NCI-H2171 treated with DMSO at 0.1 percent for 48 hours (cell line): ENCODE data around the gene PUS1.
"Not testable (repeated sequence)": the region's sequence is repeated elsewhere in the genome, so short reads cannot be mapped to it uniquely, and the experiment has no call there.

Experiments used
- DNase-seq: peaks from one replicate; lab custom pipeline; 2025; lab: John Stamatoyannopoulos, UW

Gene PUS1

GRCh38 chr12:131939007-131939406 is 9.9 kb downstream of the PUS1 start:
- no peak for DNase-seq

- no peak for DNase-seq
Observed at GRCh38 chr12:131940141-131940547, 11.1 kb downstream of the PUS1 start.

- no peak for DNase-seq
Observed at GRCh38 chr12:131941116-131941986, 12.3 kb downstream of the PUS1 start.

GRCh38 chr12:131941987-131942341 is 12.9 kb downstream of the PUS1 start:
- DNase-seq = no peak

GRCh38 chr12:131942671-131943070 is 13.6 kb downstream of the PUS1 start:
- no peak for DNase-seq

- DNase-seq = no peak
Observed at GRCh38 chr12:131943389-131943788, 14.3 kb downstream of the PUS1 start.

- no peak for DNase-seq
Observed at GRCh38 chr12:131943876-131944275, 14.8 kb downstream of the PUS1 start.

- DNase-seq = no peak
Observed at GRCh38 chr12:131944601-131945251, 15.7 kb downstream of the PUS1 start.

- no peak for DNase-seq
Observed at GRCh38 chr12:131946757-131947156, 17.7 kb downstream of the PUS1 start.

GRCh38 chr12:131947482-131948027 is 18.5 kb downstream of the PUS1 start:
- DNase-seq = no peak

- DNase-seq = no peak
Observed at GRCh38 chr12:131948166-131948712, 19.2 kb downstream of the PUS1 start.

- DNase-seq = not testable (repeated sequence)
Observed at GRCh38 chr12:131948713-131949430, 19.8 kb downstream of the PUS1 start.

- peak; percentile 86 for DNase-seq
Observed at GRCh38 chr12:131949431-131950181, 20.5 kb downstream of the PUS1 start, which contains the start of gene EP400. Gene EP400, plus strand, starts transcription at chr12:131949942. Its CDS starts 10,678 bp downstream, at chr12:131960620.

GRCh38 chr12:131950182-131950913 is 21.3 kb downstream of the PUS1 start:
- DNase-seq = peak; percentile 32

- not testable (repeated sequence) for DNase-seq
Observed at GRCh38 chr12:131953810-131954209, 24.7 kb downstream of the PUS1 start.

- DNase-seq = not testable (repeated sequence)
Observed at GRCh38 chr12:131954460-131954859, 25.4 kb downstream of the PUS1 start.

GRCh38 chr12:131959116-131959515 is 30.0 kb downstream of the PUS1 start:
- DNase-seq = no peak

GRCh38 chr12:131959641-131960589 is 30.8 kb downstream of the PUS1 start:
- DNase-seq = no peak

- DNase-seq = not testable (repeated sequence)
Observed at GRCh38 chr12:131960590-131961325, 31.7 kb downstream of the PUS1 start.
